GM18498 (cell line): ENCODE results near the gene ARL13B.
"Not testable (repeated sequence)": the region's sequence is repeated elsewhere in the genome, so short reads cannot be mapped to it uniquely, and the experiment has no call there.

Source experiments
- ATAC-seq: cut with Tn5 transposase; IDR thresholded peaks from one replicate; pipeline ENCODE4 v1.9.1; 2021; ENCODE audit warnings: mild to moderate bottlenecking, moderate library complexity; ENCODE audit not compliant: unreplicated experiment

ARL13B gene

GRCh38 chr3:93979850-93980676 is at the start of gene ARL13B:
TSS of gene ARL13B (plus strand) at chr3:93980155. CDS start at chr3:93980424, 269 bp downstream.
- ATAC-seq, result peak; percentile 100

- ATAC-seq, result no peak
Measured at GRCh38 chr3:93931597-93932229, 48.2 kb upstream of the ARL13B start.

GRCh38 chr3:93934366-93935046 is 45.4 kb upstream of the ARL13B start:
- ATAC-seq, result no peak

- ATAC-seq, result no peak
Measured at GRCh38 chr3:93936549-93936948, 43.4 kb upstream of the ARL13B start.

GRCh38 chr3:93937485-93937884 is 42.5 kb upstream of the ARL13B start:
- not testable (repeated sequence) for ATAC-seq

- ATAC-seq, result not testable (repeated sequence)
Measured at GRCh38 chr3:93949958-93950357, 30.0 kb upstream of the ARL13B start.

- no peak for ATAC-seq
Measured at GRCh38 chr3:93961026-93961425, 18.9 kb upstream of the ARL13B start.

GRCh38 chr3:93961489-93961888 is 18.5 kb upstream of the ARL13B start:
- ATAC-seq, result no peak

GRCh38 chr3:93962798-93963197 is 17.2 kb upstream of the ARL13B start:
- no peak for ATAC-seq

- ATAC-seq, result not testable (repeated sequence)
Measured at GRCh38 chr3:93965106-93965505, 14.8 kb upstream of the ARL13B start.

GRCh38 chr3:93969443-93969842 is 10.5 kb upstream of the ARL13B start:
- no peak for ATAC-seq

- ATAC-seq, result no peak
Measured at GRCh38 chr3:93969997-93970396, 10.0 kb upstream of the ARL13B start.

- peak; percentile 93 for ATAC-seq
Measured at GRCh38 chr3:93973131-93974126, 6.5 kb upstream of the ARL13B start, which contains the start of gene PROS1. TSS of gene PROS1 (minus strand) at chr3:93973896. CDS start at chr3:93973749, 147 bp downstream.

- no peak for ATAC-seq
Measured at GRCh38 chr3:93981649-93982048, 1.7 kb downstream of the ARL13B start.

- no peak for ATAC-seq
Measured at GRCh38 chr3:93983408-93983807, 3.5 kb downstream of the ARL13B start.

GRCh38 chr3:93984618-93985017 is 4.7 kb downstream of the ARL13B start:
- ATAC-seq, result no peak

GRCh38 chr3:93988283-93988682 is 8.3 kb downstream of the ARL13B start:
- ATAC-seq, result no peak

- ATAC-seq, result no peak
Measured at GRCh38 chr3:93988764-93989163, 8.8 kb downstream of the ARL13B start.

- ATAC-seq, result no peak
Measured at GRCh38 chr3:93989241-93989640, 9.3 kb downstream of the ARL13B start.

GRCh38 chr3:93991631-93992030 is 11.7 kb downstream of the ARL13B start:
- no peak for ATAC-seq
